ENCODE data around the gene TRAPPC3. TPM values are rescaled to one million over a fixed set of nuclear protein-coding genes. Genes with fewer than 3 reads are reported as not detected.
A peak's percentile ranks its signal among the peaks of the same experiment; 100 is the strongest.

Gene TRAPPC3
- total RNA-seq, 1 donor from 2014 or later: 50.7 TPM

- no peak for DNase-seq (ENCODE audit: low spot score)
- Mint-ChIP-seq H3K36me3 (ENCODE audit: low read depth, unreplicated experiment) (peaks cover 3% of the 10 kb centered on the region), H3K27me3 (ENCODE audit: unreplicated experiment) (peaks cover 25% of the 10 kb centered on the region), H3K27ac (ENCODE audit: unreplicated experiment) (no peak overlapping the region), H3K9me3 (ENCODE audit: unreplicated experiment) (no peaks in the 10 kb centered on the region), H3K4me3 (ENCODE audit: unreplicated experiment) (peak overlapping the region; percentile 56), H3K4me1 (ENCODE audit: unreplicated experiment) (peaks cover 9% of the 10 kb centered on the region)
- no peak for TF ChIP-seq CTCF (IDR thresholded peaks at IDR 0.05; ENCODE audit: unreplicated experiment)
Measured at GRCh38 chr1:36126005-36126716, 23.1 kb downstream of the TRAPPC3 start.

GRCh38 chr1:36125129-36125991, 23.9 kb downstream of the TRAPPC3 start, which contains the start of gene COL8A2:
TSS of gene COL8A2 (minus strand) at chr1:36125222. CDS start at chr1:36100242, 24,980 bp downstream.
- DNase-seq (ENCODE audit: low spot score): no peak
- Mint-ChIP-seq H3K27ac (ENCODE audit: unreplicated experiment) (no peak within 1 kb of the TSS), H3K9me3 (ENCODE audit: unreplicated experiment) (no peaks in the 10 kb centered on the region), H3K36me3 (ENCODE audit: low read depth, unreplicated experiment) (peaks cover 3% of the 10 kb centered on the region), H3K4me1 (ENCODE audit: unreplicated experiment) (peaks cover 9% of the 10 kb centered on the region), H3K4me3 (ENCODE audit: unreplicated experiment) (peak within 1 kb of the TSS; percentile 56), H3K27me3 (ENCODE audit: unreplicated experiment) (peaks cover 25% of the 10 kb centered on the region)
- TF ChIP-seq CTCF (IDR thresholded peaks at IDR 0.05; ENCODE audit: unreplicated experiment): no peak

GRCh38 chr1:36124404-36125128, 24.7 kb downstream of the TRAPPC3 start:
- DNase-seq (ENCODE audit: low spot score): no peak
- H3K27ac Mint-ChIP-seq (ENCODE audit: unreplicated experiment): no peak overlapping the region
- no peak overlapping the region for H3K4me3 Mint-ChIP-seq (ENCODE audit: unreplicated experiment)
- H3K4me1 Mint-ChIP-seq (ENCODE audit: unreplicated experiment): peaks cover 9% of the 10 kb centered on the region
- TF ChIP-seq CTCF (IDR thresholded peaks at IDR 0.05; ENCODE audit: unreplicated experiment): no peak
- H3K27me3 Mint-ChIP-seq (ENCODE audit: unreplicated experiment): peaks cover 25% of the 10 kb centered on the region
- H3K9me3 Mint-ChIP-seq (ENCODE audit: unreplicated experiment): no peaks in the 10 kb centered on the region
- peaks cover 3% of the 10 kb centered on the region for H3K36me3 Mint-ChIP-seq (ENCODE audit: low read depth, unreplicated experiment)

- no peak for TF ChIP-seq CTCF (IDR thresholded peaks at IDR 0.05; ENCODE audit: unreplicated experiment)
- Mint-ChIP-seq H3K4me3 (ENCODE audit: unreplicated experiment) (peak overlapping the region; percentile 2), H3K4me1 (ENCODE audit: unreplicated experiment) (peaks cover 9% of the 10 kb centered on the region), H3K9me3 (ENCODE audit: unreplicated experiment) (no peaks in the 10 kb centered on the region), H3K36me3 (ENCODE audit: low read depth, unreplicated experiment) (peaks cover 3% of the 10 kb centered on the region), H3K27me3 (ENCODE audit: unreplicated experiment) (peaks cover 25% of the 10 kb centered on the region), H3K27ac (ENCODE audit: unreplicated experiment) (peak overlapping the region; percentile 9)
- no peak for DNase-seq (ENCODE audit: low spot score)
Measured at GRCh38 chr1:36123356-36123755, 25.9 kb downstream of the TRAPPC3 start.
